SK-N-SH (cell line): Measurements from ENCODE around the gene MYMK. TPM values are rescaled to one million over a fixed set of nuclear protein-coding genes. Genes with fewer than 3 reads are reported as not detected.

Experiments
- CTCF ChIA-PET: fragments of 300-600, 350-600 bp; formaldehyde crosslinking; extraction: SDS; loops from one replicate; lab custom pipeline; 2021; lab: Yijun Ruan, JAX
- POLR2A ChIA-PET: fragments of 350-600 bp; sonication (Branson Sonifier 250); formaldehyde crosslinking; extraction: SDS; loops from one replicate; lab custom pipeline; 2020; ENCODE audit warnings: antibody characterized with exemption, inconsistent platforms; lab: Yijun Ruan, JAX
- DNase-seq: peaks from one replicate; pipeline ENCODE4 v3.0.0; 2012
- H2AFZ ChIP-seq: fragments of 200-600 bp; sonication (generic); 2 replicates; pipeline ENCODE4 v1.8.1; 2016; ENCODE audit warnings: antibody characterized with exemption, mild to moderate bottlenecking, low read depth
- H3F3A ChIP-seq: fragments of 200-600 bp; sonication (generic); replicated peaks from 2 replicates; pipeline ENCODE3; 2016; ENCODE audit warnings: antibody characterized with exemption, mild to moderate bottlenecking; ENCODE audit not compliant: insufficient read depth
- H3K27ac ChIP-seq, 2 experiments: fragments of 200-500 bp in 1 of 2; fragments of 200-600 bp in 1 of 2; sonication (Bioruptor generic) in 1 of 2; sonication (generic), shearing (Covaris generic) in 1 of 2; 2 replicates each; pipeline versions ENCODE4 v1.5.1 to v1.6.1; 2014 to 2016; ENCODE audit warnings: low read depth in 2 of 2, inconsistent platforms in 1 of 2, low read length in 1 of 2, mild to moderate bottlenecking in 1 of 2, mixed read lengths in 1 of 2
- H3K27me3 ChIP-seq: fragments of 200-600 bp; sonication (generic), shearing (Covaris generic); 2 replicates; pipeline ENCODE4 v1.6.1; 2016; ENCODE audit warnings: mixed run types; ENCODE audit not compliant: insufficient read depth
- H3K36me3 ChIP-seq, 2 experiments: fragments of 200-500 bp in 1 of 2; fragments of 200-600 bp in 1 of 2; sonication (Bioruptor generic) in 1 of 2; sonication (generic) in 1 of 2; replicated peaks in 1 of 2; 2 replicates each; pipeline versions ENCODE3 to v1.5.1; 2014 to 2016; ENCODE audit warnings: low read length in 1 of 2, mild to moderate bottlenecking in 1 of 2; ENCODE audit not compliant: insufficient read depth in 2 of 2, control insufficient read depth in 1 of 2
- H3K4me1 ChIP-seq, 2 experiments: fragments of 200-500 bp in 1 of 2; fragments of 200-600 bp in 1 of 2; sonication (Bioruptor generic) in 1 of 2; sonication (generic), shearing (Covaris generic) in 1 of 2; 2 replicates each; pipeline versions ENCODE4 v1.5.1 to v1.6.1; 2014 to 2016; ENCODE audit warnings: low read depth in 1 of 2, low read length in 1 of 2, mixed run types in 1 of 2; ENCODE audit not compliant: insufficient read depth in 2 of 2, control insufficient read depth in 1 of 2
- H3K4me2 ChIP-seq: fragments of 200-600 bp; sonication (generic), shearing (Covaris generic); 2 replicates; pipeline ENCODE4 v1.6.1; 2017; ENCODE audit warnings: mixed run types
- H3K4me3 ChIP-seq, 2 experiments: fragments of 200-500 bp in 1 of 2; fragments of 200-600 bp in 1 of 2; sonication (Bioruptor generic) in 1 of 2; sonication (generic), shearing (Covaris generic) in 1 of 2; 2 replicates each; pipeline versions ENCODE4 v1.5.1 to v1.8.1; 2014 to 2016; ENCODE audit warnings: low read depth in 2 of 2, inconsistent platforms in 1 of 2, low read length in 1 of 2, mild to moderate bottlenecking in 1 of 2, mixed read lengths in 1 of 2, moderate library complexity in 1 of 2
- H3K79me2 ChIP-seq: fragments of 200-600 bp; sonication (generic); 2 replicates; pipeline ENCODE4 v1.8.1; 2017; ENCODE audit warnings: mild to moderate bottlenecking; ENCODE audit not compliant: insufficient read depth
- H3K9ac ChIP-seq: fragments of 200-600 bp; sonication (generic); 2 replicates; pipeline ENCODE4 v1.6.1; 2017; ENCODE audit warnings: mixed run types
- H3K9me2 ChIP-seq: fragments of 200-600 bp; sonication (generic); 2 replicates; pipeline ENCODE4 v1.6.1; 2017; ENCODE audit warnings: mixed run types
- H3K9me3 ChIP-seq: fragments of 200-600 bp; sonication (generic); 2 replicates; pipeline ENCODE4 v1.6.1; 2017; ENCODE audit warnings: mixed run types, mild to moderate bottlenecking, moderate library complexity
- H4K20me1 ChIP-seq: fragments of 200-600 bp; sonication (generic); 2 replicates; pipeline ENCODE4 v1.6.1; 2017; ENCODE audit warnings: mild to moderate bottlenecking, mixed run types; ENCODE audit not compliant: insufficient read depth
- ELF1 ChIP-seq: IDR thresholded peaks from 2 replicates; pipeline ENCODE4 v1.4.0; 2012
- EP300 ChIP-seq, 2 experiments: IDR thresholded peaks; 2 replicates each; pipeline versions ENCODE4 v1.4.0 to v1.6.1; 2012; ENCODE audit warnings: borderline replicate concordance in 1 of 2, low read depth in 1 of 2, low read length in 1 of 2
- EZH2phosphoT487 ChIP-seq: fragments of 200-600 bp; sonication (generic); IDR thresholded peaks from 2 replicates; pipeline ENCODE4 v1.6.1; 2017; ENCODE audit warnings: low read depth, mixed run types, mild to moderate bottlenecking, antibody characterized with exemption, moderate library complexity, borderline replicate concordance
- FOXM1 ChIP-seq: IDR thresholded peaks from 2 replicates; pipeline ENCODE4 v1.4.0; 2012; ENCODE audit warnings: low read depth, mild to moderate bottlenecking
- GABPA ChIP-seq: IDR thresholded peaks from 2 replicates; pipeline ENCODE4 v1.4.0; 2012; ENCODE audit warnings: low read depth, mild to moderate bottlenecking
- IRF3 ChIP-seq: fragments of 150-350 bp; IDR thresholded peaks from 2 replicates; pipeline ENCODE4 v1.6.1; 2016; ENCODE audit warnings: mild to moderate bottlenecking, low read depth, low read length
- JUND ChIP-seq: IDR thresholded peaks from 2 replicates; pipeline ENCODE4 v1.4.0; 2012
- MEF2A ChIP-seq: IDR thresholded peaks from 2 replicates; pipeline ENCODE4 v1.4.0; 2012; ENCODE audit warnings: low read depth, borderline replicate concordance
- NFIC ChIP-seq: IDR thresholded peaks from 2 replicates; pipeline ENCODE4 v1.4.0; 2012; ENCODE audit warnings: borderline replicate concordance
- POLR2AphosphoS5 ChIP-seq: IDR thresholded peaks from 2 replicates; pipeline ENCODE4 v1.6.1; 2012; ENCODE audit warnings: low read depth, low read length
- RCOR1 ChIP-seq: fragments of 150-350 bp; IDR thresholded peaks from 2 replicates; pipeline ENCODE4 v1.6.1; 2017; ENCODE audit warnings: antibody characterized with exemption, low read length
- RXRA ChIP-seq: IDR thresholded peaks from 2 replicates; pipeline ENCODE4 v1.4.0; 2012; ENCODE audit warnings: low read depth, mild to moderate bottlenecking, borderline replicate concordance
- TEAD4 ChIP-seq: IDR thresholded peaks from 2 replicates; pipeline ENCODE4 v1.4.0; 2012; ENCODE audit warnings: mild to moderate bottlenecking, borderline replicate concordance; ENCODE audit not compliant: insufficient read depth
- YY1 ChIP-seq: IDR thresholded peaks from 2 replicates; pipeline ENCODE4 v1.4.0; 2012; ENCODE audit warnings: low read depth, mild to moderate bottlenecking
- WGBS: methylation state at CpG from one replicate; pipeline ENCODE4 v1.1.6; 2017; ENCODE audit warnings: low lambda C conversion rate; 5-methylcytosine and 5-hydroxymethylcytosine counted together
- polyA plus RNA-seq, 3 experiments: library from polyadenylated mRNA; depleted of rRNA; stranded (reverse); fragments of >200 nt; gene quantifications; 2 replicates each; pipeline ENCODE4 v1.2.3, GENCODE V29; 2012

MYMK gene
- polyA plus RNA-seq, 1 of the 3 experiments (the other 2 are of a cell fraction): not detected

- no peak overlapping the region for H3K4me2 ChIP-seq
- peak; percentile 48 for DNase-seq
- ChIA-PET POLR2A (interaction anchor here (0.6 to 1.7 kb wide), 5 partner anchors 9 to 114 kb away, joined by 3 to 7 read pairs (median 3); partner anchors contain the start of genes DBH and FAM163B), CTCF (interaction anchor here (1.1 to 2.4 kb wide), 7 partner anchors 10 to 205 kb away, joined by 3 to 19 read pairs (median 4); partner anchors contain the start of gene ADAMTSL2)
- no peaks in the 10 kb centered on the region for H3K79me2 ChIP-seq
- H3K27ac ChIP-seq: peak overlapping the region in 1 of 2 experiments; percentile 86; a peak in 2 of 4 replicates
- 64% methylated on average over 9 of the region's 14 CpGs for WGBS
- no peaks in the 10 kb centered on the region for H3K9me2 ChIP-seq
- no peaks in the 10 kb centered on the region for H4K20me1 ChIP-seq
- peaks cover 9 to 68% of the 10 kb centered on the region in 2 experiments; a peak in 3 of 4 replicates for H3K4me1 ChIP-seq
- no peak overlapping the region for H3K4me3 ChIP-seq
- H3K36me3 ChIP-seq: no peaks in the 10 kb centered on the region
- no peaks in the 10 kb centered on the region for H3K27me3 ChIP-seq
- H2AFZ ChIP-seq: no peak overlapping the region
- no peak overlapping the region for H3K9ac ChIP-seq
- H3K9me3 ChIP-seq: no peaks in the 10 kb centered on the region
- TF ChIP-seq NFIC (no peak), EP300 (IDR thresholded peaks at IDR 0.05; ENCODE audit: borderline replicate concordance in 1 of 2, low read depth in 1 of 2, low read length in 1 of 2) (no peak), RCOR1 (no peak), MEF2A (no peak), EZH2phosphoT487 (no peak), IRF3 (no peak), RXRA (no peak), ELF1 (no peak), FOXM1 (no peak), POLR2AphosphoS5 (no peak), TEAD4 (no peak), YY1 (no peak), JUND (no peak), GABPA (no peak)
- H3F3A ChIP-seq: no peaks in the 10 kb centered on the region
These were observed 2.5 kb downstream of the MYMK start for GRCh38 chr9:133522073-133522910.
